ENCODE results near the gene TGM2. TPM values are rescaled to one million over a fixed set of nuclear protein-coding genes. Genes with fewer than 3 reads are reported as not detected.

The TGM2 gene
- total RNA-seq, 1 donor from 2014 or later, result 5.5 TPM

- TF ChIP-seq CTCF (IDR thresholded peaks at IDR 0.05; ENCODE audit: insufficient read depth, low read length, severe bottlenecking), result no peak
- H3K27me3 ChIP-seq (ENCODE audit: control insufficient read depth, insufficient read depth, low read length), result no peaks in the 10 kb centered on the region
- FAIRE-seq, result no peak
- peaks cover 7% of the 10 kb centered on the region for H3K36me3 ChIP-seq (ENCODE audit: control insufficient read depth, insufficient read depth, low read length)
- no peak overlapping the region for H3K4me3 ChIP-seq (ENCODE audit: low read depth, low read length)
- DNase-seq (ENCODE audit: low read depth), result no peak
Observed at GRCh38 chr20:38091441-38092216, 73.4 kb downstream of the TGM2 start.

DNA sequence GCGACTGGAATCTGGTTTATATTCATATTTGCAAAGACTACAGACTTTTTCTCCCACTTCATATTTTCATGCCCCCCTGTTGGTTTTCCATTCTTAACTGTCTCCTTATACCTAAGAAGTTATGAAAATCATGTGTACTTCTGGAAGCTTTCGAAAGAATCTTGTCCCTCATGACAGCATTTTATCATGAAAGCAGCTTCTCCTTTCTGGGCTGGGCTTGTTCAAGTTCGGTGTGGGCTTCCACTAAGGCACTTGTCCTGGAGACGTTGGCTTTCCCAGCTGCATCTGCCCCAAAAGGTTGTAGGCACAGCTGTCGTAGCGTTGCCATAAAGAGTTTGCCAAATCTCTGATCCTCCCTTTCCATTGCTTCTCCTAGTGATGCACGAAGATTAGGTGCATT, 75.0 kb downstream of the TGM2 start:
- TF ChIP-seq CTCF (IDR thresholded peaks at IDR 0.05; ENCODE audit: insufficient read depth, low read length, severe bottlenecking), result no peak
- no peak overlapping the region for H3K4me3 ChIP-seq (ENCODE audit: low read depth, low read length)
- peaks cover 13% of the 10 kb centered on the region for H3K36me3 ChIP-seq (ENCODE audit: control insufficient read depth, insufficient read depth, low read length)
- FAIRE-seq (no peak), DNase-seq (ENCODE audit: low read depth) (no peak)
- H3K27me3 ChIP-seq (ENCODE audit: control insufficient read depth, insufficient read depth, low read length), result no peaks in the 10 kb centered on the region

DNA sequence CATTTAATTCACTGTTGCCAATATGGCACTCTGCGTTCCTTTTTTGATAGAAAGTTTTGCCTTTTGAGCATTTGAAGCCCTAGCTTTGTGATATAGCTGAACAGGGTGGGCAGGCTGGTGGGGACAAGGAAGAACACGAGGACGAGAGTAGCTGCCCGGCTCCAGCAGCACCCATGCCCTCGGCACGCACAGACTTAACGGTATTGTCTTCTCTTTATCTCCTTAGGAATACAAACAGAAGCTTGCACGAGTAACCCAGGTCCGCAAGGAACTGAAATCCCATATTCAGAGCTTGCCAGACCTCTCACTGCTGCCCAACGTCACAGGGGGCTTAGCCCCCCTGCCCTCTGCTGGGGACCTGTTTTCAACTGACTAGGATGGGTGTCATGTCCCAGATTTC, 75.6 kb downstream of the TGM2 start:
- no peak overlapping the region for H3K4me3 ChIP-seq (ENCODE audit: low read depth, low read length)
- TF ChIP-seq CTCF (IDR thresholded peaks at IDR 0.05; ENCODE audit: insufficient read depth, low read length, severe bottlenecking), result no peak
- FAIRE-seq (no peak), DNase-seq (ENCODE audit: low read depth) (no peak)
- H3K36me3 ChIP-seq (ENCODE audit: control insufficient read depth, insufficient read depth, low read length), result peaks cover 13% of the 10 kb centered on the region
- no peaks in the 10 kb centered on the region for H3K27me3 ChIP-seq (ENCODE audit: control insufficient read depth, insufficient read depth, low read length)

- no peak overlapping the region for H3K4me3 ChIP-seq (ENCODE audit: low read depth, low read length)
- FAIRE-seq (no peak), DNase-seq (ENCODE audit: low read depth) (no peak)
- no peak for TF ChIP-seq CTCF (IDR thresholded peaks at IDR 0.05; ENCODE audit: insufficient read depth, low read length, severe bottlenecking)
- H3K27me3 ChIP-seq (ENCODE audit: control insufficient read depth, insufficient read depth, low read length), result no peaks in the 10 kb centered on the region
- peaks cover 16% of the 10 kb centered on the region for H3K36me3 ChIP-seq (ENCODE audit: control insufficient read depth, insufficient read depth, low read length)
Observed at GRCh38 chr20:38085026-38085425, 80.0 kb downstream of the TGM2 start.

- peaks cover 13% of the 10 kb centered on the region for H3K36me3 ChIP-seq (ENCODE audit: control insufficient read depth, insufficient read depth, low read length)
- no peak for TF ChIP-seq CTCF (IDR thresholded peaks at IDR 0.05; ENCODE audit: insufficient read depth, low read length, severe bottlenecking)
- FAIRE-seq (no peak), DNase-seq (ENCODE audit: low read depth) (no peak)
- H3K4me3 ChIP-seq (ENCODE audit: low read depth, low read length), result no peak overlapping the region
- H3K27me3 ChIP-seq (ENCODE audit: control insufficient read depth, insufficient read depth, low read length), result no peaks in the 10 kb centered on the region
Observed at GRCh38 chr20:38084425-38084951, 80.6 kb downstream of the TGM2 start.

Measured in bronchial epithelial cell (primary cell).